ENCODE data around the gene GNPDA1. TPM values are rescaled to one million over a fixed set of nuclear protein-coding genes. Genes with fewer than 3 reads are reported as not detected.

The GNPDA1 gene
- polyA plus RNA-seq, 1 donor from 2014 or later: 28.9 TPM

DNA sequence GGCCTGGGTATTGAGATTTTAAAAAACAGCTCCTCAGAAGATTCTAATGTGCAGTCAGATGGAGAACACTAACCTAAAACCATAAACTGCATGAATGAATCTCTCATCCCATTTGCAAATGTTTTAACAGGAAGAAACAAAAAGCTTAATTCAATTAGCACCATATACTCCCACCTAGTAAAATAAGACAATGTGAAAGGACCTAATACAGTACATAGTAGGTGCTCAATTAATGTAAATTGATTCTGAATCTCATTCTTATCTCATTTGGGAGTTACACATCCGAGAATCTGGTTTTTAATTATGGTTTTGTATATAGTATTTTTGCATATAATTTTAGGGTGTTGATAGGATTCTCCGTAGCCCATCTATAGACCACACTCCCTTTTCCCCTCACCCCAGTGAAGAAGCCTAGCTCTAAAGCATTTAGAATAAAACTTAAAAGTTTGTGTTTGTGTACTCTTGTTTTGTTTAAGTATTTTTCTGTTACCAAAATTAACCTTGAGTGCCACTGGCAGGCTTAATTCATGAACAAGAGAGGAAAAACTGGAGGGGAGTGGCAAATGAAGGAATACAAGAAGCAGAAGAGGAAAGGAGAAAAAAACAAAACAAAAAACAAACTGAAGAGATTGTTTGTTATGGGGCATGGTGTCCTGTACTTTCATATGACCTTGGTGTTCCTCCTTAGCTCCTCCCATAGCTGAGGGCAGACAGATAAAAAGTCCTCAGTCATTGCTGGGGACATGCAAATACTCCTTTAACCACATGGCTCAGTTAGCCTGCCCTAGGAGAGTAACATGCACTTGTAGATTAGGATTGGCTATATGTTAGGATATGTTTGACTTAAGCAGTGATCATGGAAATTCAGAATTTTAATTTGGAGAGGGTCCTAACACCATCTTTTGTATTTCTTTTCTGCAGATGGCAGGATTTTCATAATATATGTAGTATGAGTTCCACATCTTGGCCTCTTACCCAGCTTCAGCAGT, 42.8 kb downstream of the GNPDA1 start:
- H3K27me3 ChIP-seq (ENCODE audit: insufficient read depth, low read depth, low read length): no peaks in the 10 kb centered on the region
- no peaks in the 10 kb centered on the region for H4K20me1 ChIP-seq (ENCODE audit: insufficient read depth)
- H3K79me2 ChIP-seq (replicated peaks; ENCODE audit: insufficient read depth, low read length): peaks cover 16% of the 10 kb centered on the region
- H3F3A ChIP-seq (ENCODE audit: insufficient read depth, low read length, poor library complexity, severe bottlenecking): no peaks in the 10 kb centered on the region
- no peaks in the 10 kb centered on the region for H3K36me3 ChIP-seq (ENCODE audit: insufficient read depth, low read length)
- peak overlapping the region; percentile 92 for H3K4me3 ChIP-seq (ENCODE audit: low read length)
- H3K9me2 ChIP-seq (ENCODE audit: insufficient read depth, low read length): no peaks in the 10 kb centered on the region
- TF ChIP-seq POLR2AphosphoS5 (IDR thresholded peaks at IDR 0.05): no peak
- TF ChIP-seq EZH2 (IDR thresholded peaks at IDR 0.05; ENCODE audit: borderline replicate concordance, insufficient read depth, low read length, poor library complexity, severe bottlenecking): no peak
- no peak for TF ChIP-seq MXI1 (conservative IDR thresholded peaks at IDR 0.05; ENCODE audit: poor library complexity, severe bottlenecking)
- no peak for TF ChIP-seq TAF1 (IDR thresholded peaks at IDR 0.05; ENCODE audit: low read depth)
- TF ChIP-seq, protein P1, sequence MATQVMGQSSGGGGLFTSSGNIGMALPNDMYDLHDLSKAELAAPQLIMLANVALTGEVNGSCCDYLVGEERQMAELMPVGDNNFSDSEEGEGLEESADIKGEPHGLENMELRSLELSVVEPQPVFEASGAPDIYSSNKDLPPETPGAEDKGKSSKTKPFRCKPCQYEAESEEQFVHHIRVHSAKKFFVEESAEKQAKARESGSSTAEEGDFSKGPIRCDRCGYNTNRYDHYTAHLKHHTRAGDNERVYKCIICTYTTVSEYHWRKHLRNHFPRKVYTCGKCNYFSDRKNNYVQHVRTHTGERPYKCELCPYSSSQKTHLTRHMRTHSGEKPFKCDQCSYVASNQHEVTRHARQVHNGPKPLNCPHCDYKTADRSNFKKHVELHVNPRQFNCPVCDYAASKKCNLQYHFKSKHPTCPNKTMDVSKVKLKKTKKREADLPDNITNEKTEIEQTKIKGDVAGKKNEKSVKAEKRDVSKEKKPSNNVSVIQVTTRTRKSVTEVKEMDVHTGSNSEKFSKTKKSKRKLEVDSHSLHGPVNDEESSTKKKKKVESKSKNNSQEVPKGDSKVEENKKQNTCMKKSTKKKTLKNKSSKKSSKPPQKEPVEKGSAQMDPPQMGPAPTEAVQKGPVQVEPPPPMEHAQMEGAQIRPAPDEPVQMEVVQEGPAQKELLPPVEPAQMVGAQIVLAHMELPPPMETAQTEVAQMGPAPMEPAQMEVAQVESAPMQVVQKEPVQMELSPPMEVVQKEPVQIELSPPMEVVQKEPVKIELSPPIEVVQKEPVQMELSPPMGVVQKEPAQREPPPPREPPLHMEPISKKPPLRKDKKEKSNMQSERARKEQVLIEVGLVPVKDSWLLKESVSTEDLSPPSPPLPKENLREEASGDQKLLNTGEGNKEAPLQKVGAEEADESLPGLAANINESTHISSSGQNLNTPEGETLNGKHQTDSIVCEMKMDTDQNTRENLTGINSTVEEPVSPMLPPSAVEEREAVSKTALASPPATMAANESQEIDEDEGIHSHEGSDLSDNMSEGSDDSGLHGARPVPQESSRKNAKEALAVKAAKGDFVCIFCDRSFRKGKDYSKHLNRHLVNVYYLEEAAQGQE (IDR thresholded peaks at IDR 0.05; ENCODE audit: borderline replicate concordance): no peak
- TF ChIP-seq, protein P2, sequence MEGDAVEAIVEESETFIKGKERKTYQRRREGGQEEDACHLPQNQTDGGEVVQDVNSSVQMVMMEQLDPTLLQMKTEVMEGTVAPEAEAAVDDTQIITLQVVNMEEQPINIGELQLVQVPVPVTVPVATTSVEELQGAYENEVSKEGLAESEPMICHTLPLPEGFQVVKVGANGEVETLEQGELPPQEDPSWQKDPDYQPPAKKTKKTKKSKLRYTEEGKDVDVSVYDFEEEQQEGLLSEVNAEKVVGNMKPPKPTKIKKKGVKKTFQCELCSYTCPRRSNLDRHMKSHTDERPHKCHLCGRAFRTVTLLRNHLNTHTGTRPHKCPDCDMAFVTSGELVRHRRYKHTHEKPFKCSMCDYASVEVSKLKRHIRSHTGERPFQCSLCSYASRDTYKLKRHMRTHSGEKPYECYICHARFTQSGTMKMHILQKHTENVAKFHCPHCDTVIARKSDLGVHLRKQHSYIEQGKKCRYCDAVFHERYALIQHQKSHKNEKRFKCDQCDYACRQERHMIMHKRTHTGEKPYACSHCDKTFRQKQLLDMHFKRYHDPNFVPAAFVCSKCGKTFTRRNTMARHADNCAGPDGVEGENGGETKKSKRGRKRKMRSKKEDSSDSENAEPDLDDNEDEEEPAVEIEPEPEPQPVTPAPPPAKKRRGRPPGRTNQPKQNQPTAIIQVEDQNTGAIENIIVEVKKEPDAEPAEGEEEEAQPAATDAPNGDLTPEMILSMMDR (IDR thresholded peaks at IDR 0.05; ENCODE audit: poor library complexity, severe bottlenecking): no peak
- no peak for TF ChIP-seq EP300 (conservative IDR thresholded peaks at IDR 0.05; ENCODE audit: poor library complexity, severe bottlenecking)
- H3K9ac ChIP-seq (ENCODE audit: low read length): peak overlapping the region; percentile 91
- peak overlapping the region; percentile 87 for H3K27ac ChIP-seq (ENCODE audit: low read length)
- no peaks in the 10 kb centered on the region for H3K9me3 ChIP-seq (ENCODE audit: low read length)
- H3K4me2 ChIP-seq (ENCODE audit: low read length): peak overlapping the region; percentile 77
- peak overlapping the region; percentile 85 for H2AFZ ChIP-seq (ENCODE audit: low read depth, low read length)

DNA sequence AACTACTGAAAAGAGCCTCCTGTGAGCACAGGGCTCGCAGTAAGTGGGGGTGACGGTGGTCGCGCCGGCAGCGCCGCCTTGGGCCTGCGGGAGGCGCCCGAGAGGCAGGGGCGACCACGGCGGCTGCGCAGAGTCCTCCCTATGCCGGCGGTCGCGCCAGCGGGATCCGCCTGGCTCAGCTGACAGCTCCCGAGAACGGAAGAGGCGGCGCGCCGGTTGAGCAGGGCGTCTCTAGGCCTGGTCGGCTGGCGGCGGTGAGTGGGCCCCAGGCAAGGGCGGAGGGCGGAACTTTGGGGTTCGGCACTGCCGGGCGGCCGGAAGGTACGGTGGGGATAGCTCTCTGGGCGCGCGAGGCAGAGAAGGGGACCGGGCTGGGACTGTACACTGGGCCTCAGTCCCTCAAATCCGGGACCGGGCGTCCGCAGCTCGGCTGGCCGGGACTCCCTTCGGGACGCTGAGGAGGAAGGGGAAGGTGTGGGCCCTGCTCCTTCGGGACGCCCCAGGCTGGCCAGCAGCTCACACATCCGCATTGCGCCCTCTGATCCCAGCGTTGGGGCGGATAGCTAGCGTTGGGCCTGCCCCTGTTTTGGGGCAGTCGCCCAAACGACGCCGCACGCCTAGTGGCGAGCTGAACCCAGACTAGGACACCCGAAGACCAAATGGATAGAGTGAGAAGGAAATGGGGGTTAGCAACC, 43.8 kb downstream of the GNPDA1 start, which contains the start of gene RNF14:
Gene RNF14 (plus strand): TSS at position 192 of the 695 bp plus-strand sequence. CDS start 4,484 bp downstream, outside the sequence.
- H3F3A ChIP-seq (ENCODE audit: insufficient read depth, low read length, poor library complexity, severe bottlenecking): peaks cover 2% of the 10 kb centered on the region
- H3K9me2 ChIP-seq (ENCODE audit: insufficient read depth, low read length): no peaks in the 10 kb centered on the region
- no peaks in the 10 kb centered on the region for H3K9me3 ChIP-seq (ENCODE audit: low read length)
- no peaks in the 10 kb centered on the region for H4K20me1 ChIP-seq (ENCODE audit: insufficient read depth)
- H3K79me2 ChIP-seq (replicated peaks; ENCODE audit: insufficient read depth, low read length): peaks cover 16% of the 10 kb centered on the region
- H3K4me3 ChIP-seq (ENCODE audit: low read length): peak within 1 kb of the TSS; percentile 92
- peak within 1 kb of the TSS; percentile 87 for H3K27ac ChIP-seq (ENCODE audit: low read length)
- peak within 1 kb of the TSS; percentile 91 for H3K9ac ChIP-seq (ENCODE audit: low read length)
- H3K36me3 ChIP-seq (ENCODE audit: insufficient read depth, low read length): no peaks in the 10 kb centered on the region
- TF ChIP-seq EP300 (conservative IDR thresholded peaks at IDR 0.05; ENCODE audit: poor library complexity, severe bottlenecking) (peak; percentile 38), MXI1 (conservative IDR thresholded peaks at IDR 0.05; ENCODE audit: poor library complexity, severe bottlenecking) (peak; percentile 79), TAF1 (IDR thresholded peaks at IDR 0.05; ENCODE audit: low read depth) (peak; percentile 13), EZH2 (IDR thresholded peaks at IDR 0.05; ENCODE audit: borderline replicate concordance, insufficient read depth, low read length, poor library complexity, severe bottlenecking) (no peak), RAD21 (conservative IDR thresholded peaks at IDR 0.05) (peak; percentile 57), SMC3 (conservative IDR thresholded peaks at IDR 0.05; ENCODE audit: poor library complexity) (peak; percentile 77), POLR2AphosphoS5 (IDR thresholded peaks at IDR 0.05) (peak; percentile 96)
- TF ChIP-seq, protein P2 (IDR thresholded peaks at IDR 0.05; ENCODE audit: poor library complexity, severe bottlenecking): peak; percentile 99
- TF ChIP-seq, protein P1 (IDR thresholded peaks at IDR 0.05; ENCODE audit: borderline replicate concordance): peak; percentile 77
- peak within 1 kb of the TSS; percentile 77 for H3K4me2 ChIP-seq (ENCODE audit: low read length)
- peak within 1 kb of the TSS; percentile 85 for H2AFZ ChIP-seq (ENCODE audit: low read depth, low read length)
- no peaks in the 10 kb centered on the region for H3K27me3 ChIP-seq (ENCODE audit: insufficient read depth, low read depth, low read length)

Data from neural cell (in vitro differentiated cells).